Measurements from ENCODE around the gene C22orf15.

The C22orf15 gene

GRCh38 chr22:23749841-23750301, 12.9 kb upstream of the C22orf15 start:
- H3K4me3 ChIP-seq (ENCODE audit: low read depth, low read length): peak overlapping the region; percentile 94

GRCh38 chr22:23750367-23750713, 12.4 kb upstream of the C22orf15 start:
- no peak for DNase-seq (ENCODE audit: low read depth)
- H3K4me3 ChIP-seq (ENCODE audit: low read depth, low read length): peak overlapping the region; percentile 94

More at GRCh38 chr22:23749841-23750301, 12.9 kb upstream of the C22orf15 start:
- DNase-seq (ENCODE audit: low read depth): no peak

GRCh38 chr22:23750714-23751440, 11.9 kb upstream of the C22orf15 start, which contains the start of gene ZNF70:
Gene ZNF70 (minus strand): TSS chr22:23751112. CDS start chr22:23745140, 5,972 bp downstream.
- DNase-seq (ENCODE audit: low read depth): peak; percentile 48
- peak within 1 kb of the TSS; percentile 94 for H3K4me3 ChIP-seq (ENCODE audit: low read depth, low read length)

- peak overlapping the region; percentile 94 for H3K4me3 ChIP-seq (ENCODE audit: low read depth, low read length)
- DNase-seq (ENCODE audit: low read depth): no peak
These were observed 11.3 kb upstream of the C22orf15 start for GRCh38 chr22:23751441-23751996.

GRCh38 chr22:23752090-23752691, 10.6 kb upstream of the C22orf15 start:
- H3K4me3 ChIP-seq (ENCODE audit: low read depth, low read length): no peak overlapping the region
- DNase-seq (ENCODE audit: low read depth): no peak

GRCh38 chr22:23752750-23753149, 10.0 kb upstream of the C22orf15 start:
- no peak for DNase-seq (ENCODE audit: low read depth)
- H3K4me3 ChIP-seq (ENCODE audit: low read depth, low read length): no peak overlapping the region

- no peak for DNase-seq (ENCODE audit: low read depth)
- H3K4me3 ChIP-seq (ENCODE audit: low read depth, low read length): no peak overlapping the region
These were observed 9.4 kb upstream of the C22orf15 start for GRCh38 chr22:23753385-23753784.

- H3K4me3 ChIP-seq (ENCODE audit: low read depth, low read length): no peak within 1 kb of the TSS
- no peak for DNase-seq (ENCODE audit: low read depth)
These were observed 8.4 kb upstream of the C22orf15 start, which contains the start of gene VPREB3 for GRCh38 chr22:23754220-23754919. Gene VPREB3 (minus strand): TSS chr22:23754425. CDS start chr22:23754363, 62 bp downstream.

GRCh38 chr22:23754980-23755636, 7.7 kb upstream of the C22orf15 start:
- no peak for DNase-seq (ENCODE audit: low read depth)
- H3K4me3 ChIP-seq (ENCODE audit: low read depth, low read length): no peak overlapping the region

GRCh38 chr22:23755711-23756110, 7.1 kb upstream of the C22orf15 start:
- DNase-seq (ENCODE audit: low read depth): no peak
- H3K4me3 ChIP-seq (ENCODE audit: low read depth, low read length): no peak overlapping the region

GRCh38 chr22:23756891-23757290, 5.9 kb upstream of the C22orf15 start:
- no peak overlapping the region for H3K4me3 ChIP-seq (ENCODE audit: low read depth, low read length)
- no peak for DNase-seq (ENCODE audit: low read depth)

GRCh38 chr22:23759566-23759965, 3.2 kb upstream of the C22orf15 start:
- H3K4me3 ChIP-seq (ENCODE audit: low read depth, low read length): no peak overlapping the region
- no peak for DNase-seq (ENCODE audit: low read depth)

GRCh38 chr22:23760056-23760455, 2.7 kb upstream of the C22orf15 start:
- H3K4me3 ChIP-seq (ENCODE audit: low read depth, low read length): no peak overlapping the region
- no peak for DNase-seq (ENCODE audit: low read depth)

GRCh38 chr22:23763579-23763945, 772 bp downstream of the C22orf15 start:
- peak overlapping the region; percentile 20 for H3K4me3 ChIP-seq (ENCODE audit: low read depth, low read length)
- no peak for DNase-seq (ENCODE audit: low read depth)

GRCh38 chr22:23763954-23764353, 1.2 kb downstream of the C22orf15 start:
- H3K4me3 ChIP-seq (ENCODE audit: low read depth, low read length): peak overlapping the region; percentile 20
- DNase-seq (ENCODE audit: low read depth): no peak

- no peak for DNase-seq (ENCODE audit: low read depth)
- H3K4me3 ChIP-seq (ENCODE audit: low read depth, low read length): no peak overlapping the region
These were observed 2.4 kb downstream of the C22orf15 start for GRCh38 chr22:23764899-23765881.

GRCh38 chr22:23767303-23767672, 4.5 kb downstream of the C22orf15 start:
- peak overlapping the region; percentile 62 for H3K4me3 ChIP-seq (ENCODE audit: low read depth, low read length)
- no peak for DNase-seq (ENCODE audit: low read depth)
